T-helper 1 cell (primary cell): ENCODE data around the gene SOCS1.

Experiments
- DNase-seq, 5 donors: peaks; one replicate each; pipeline ENCODE4 v3.0.0-alpha.2; 2012 to 2020

SOCS1 gene

GRCh38 chr16:11242658-11243057 lies 13.3 kb downstream of the SOCS1 start:
- no peak for DNase-seq

GRCh38 chr16:11241480-11242204 lies 14.4 kb downstream of the SOCS1 start:
- no peak for DNase-seq

GRCh38 chr16:11240636-11241473 lies 15.1 kb downstream of the SOCS1 start:
- DNase-seq: peak in 1 of 5 donors; percentile 52

GRCh38 chr16:11239644-11240632 lies 16.1 kb downstream of the SOCS1 start:
- DNase-seq: no peak

GRCh38 chr16:11238272-11239202 lies 17.5 kb downstream of the SOCS1 start:
- no peak for DNase-seq

GRCh38 chr16:11236461-11237254 lies 19.3 kb downstream of the SOCS1 start:
- no peak for DNase-seq

GRCh38 chr16:11235703-11235991 lies 20.4 kb downstream of the SOCS1 start:
- no peak for DNase-seq

GRCh38 chr16:11234884-11235702 lies 20.9 kb downstream of the SOCS1 start:
- DNase-seq: no peak

- peak in 1 of 5 donors; percentile 83 for DNase-seq
Observed at GRCh38 chr16:11233727-11234376, 22.2 kb downstream of the SOCS1 start.

- peak; percentile 63 to 99 (median 75) for DNase-seq
Observed at GRCh38 chr16:11232852-11233726, 22.9 kb downstream of the SOCS1 start.

GRCh38 chr16:11232302-11232851 lies 23.6 kb downstream of the SOCS1 start:
- no peak for DNase-seq

GRCh38 chr16:11231367-11231970 lies 24.5 kb downstream of the SOCS1 start:
- DNase-seq: no peak

GRCh38 chr16:11229906-11230305 lies 26.1 kb downstream of the SOCS1 start:
- no peak for DNase-seq

- no peak for DNase-seq
Observed at GRCh38 chr16:11229432-11229831, 26.6 kb downstream of the SOCS1 start.

- DNase-seq: no peak
Observed at GRCh38 chr16:11225677-11226549, 30.1 kb downstream of the SOCS1 start.

GRCh38 chr16:11224894-11225676 lies 30.9 kb downstream of the SOCS1 start:
- DNase-seq: peak; percentile 61 to 90 (median 63)
